K562 (cell line): Measurements from ENCODE around the gene FKBP15. TPM values are rescaled to one million over a fixed set of nuclear protein-coding genes. Genes with fewer than 3 reads are reported as not detected.
A peak's percentile ranks its signal among the peaks of the same experiment; 100 is the strongest.
"Not testable (repeated sequence)": the region's sequence is repeated elsewhere in the genome, so short reads cannot be mapped to it uniquely, and the experiment has no call there.

Source experiments
- ATAC-seq: fragments of 200-7000 bp; cut with Tn5 transposase; 3 replicates; pipeline ENCODE4 v1.9.1; 2020; ENCODE audit warnings: moderate library complexity
- BruUV-seq: library from RNA; stranded (reverse); fragments of 400-500 nt; replicated peaks from 2 replicates; lab custom pipeline; 2021; lab: Mats Ljungman, UMichigan
- CTCF ChIA-PET: fragments of 300-600 bp; formaldehyde crosslinking; extraction: SDS; loops from one replicate; lab custom pipeline; 2021; ENCODE audit warnings: low intra/inter-chr PET ratio; lab: Yijun Ruan, JAX
- POLR2A ChIA-PET: fragments of 300-600, 350-650 bp; sonication (Branson Sonifier 250); formaldehyde crosslinking; extraction: SDS; loops from one replicate; lab custom pipeline; 2021; ENCODE audit warnings: antibody characterized with exemption, inconsistent platforms; lab: Yijun Ruan, JAX
- DNase-seq, 4 experiments: peaks; one replicate each; pipeline versions ENCODE4 v3.0.0 to v3.0.0-alpha.2; 2011 to 2018; ENCODE audit warnings: low spot score in 3 of 4, mixed read lengths in 3 of 4; ENCODE audit errors: extremely low read depth in 1 of 4
- FAIRE-seq: peaks from 2 replicates; lab custom pipeline; 2011; peaks lifted over from hg19 to GRCh38; lab: Jason Lieb, UNC
- H2AFZ ChIP-seq: 2 replicates; pipeline ENCODE4 v1.6.0; 2011; ENCODE audit warnings: low read depth, low read length, control low read depth, inconsistent platforms
- H3K27ac ChIP-seq: fragments of 200-600 bp; 3 replicates; pipeline ENCODE4 v1.8.0; 2011; ENCODE audit warnings: low read depth, mild to moderate bottlenecking, control low read depth, inconsistent platforms, low read length, moderate library complexity, mixed read lengths; ENCODE audit errors: extremely low read depth
- H3K27me3 ChIP-seq, 2 experiments: fragments of 300-600 bp in 1 of 2; 2 replicates in 1 of 2; 3 replicates in 1 of 2; pipeline versions ENCODE4 v1.6.0 to v1.8.0; 2011; ENCODE audit warnings: inconsistent platforms in 2 of 2, low read length in 2 of 2, mild to moderate bottlenecking in 1 of 2, mixed read lengths in 1 of 2, moderate library complexity in 1 of 2; ENCODE audit not compliant: control insufficient read depth in 2 of 2, insufficient read depth in 2 of 2
- H3K36me3 ChIP-seq: fragments of 300-600 bp; 3 replicates; pipeline ENCODE4 v1.8.0; 2011; ENCODE audit warnings: mild to moderate bottlenecking, low read length, inconsistent platforms; ENCODE audit not compliant: control insufficient read depth, insufficient read depth
- H3K4me1 ChIP-seq, 2 experiments: fragments of 200-600 bp in 1 of 2; replicated peaks in 1 of 2; 2 replicates in 1 of 2; 3 replicates in 1 of 2; pipeline versions ENCODE4 v1.5.1 to v1.8.0; 2011; ENCODE audit warnings: inconsistent platforms in 2 of 2, low read length in 2 of 2, mild to moderate bottlenecking in 1 of 2, mixed read lengths in 1 of 2, moderate library complexity in 1 of 2; ENCODE audit not compliant: control insufficient read depth in 2 of 2, insufficient read depth in 2 of 2
- H3K4me2 ChIP-seq: 2 replicates; pipeline ENCODE4 v1.6.1; 2011; ENCODE audit warnings: low read length, control low read depth, inconsistent platforms, mixed read lengths; ENCODE audit not compliant: insufficient read depth
- H3K4me3 ChIP-seq: fragments of 200-600 bp; sonication (generic), shearing (Covaris generic); 2 replicates; pipeline ENCODE4 v1.5.1; 2016; ENCODE audit warnings: control low read depth, inconsistent platforms
- H3K79me2 ChIP-seq: fragments of 200-600 bp; 3 replicates; pipeline ENCODE4 v1.8.0; 2011; ENCODE audit warnings: low read length, inconsistent platforms; ENCODE audit not compliant: control insufficient read depth, insufficient read depth
- H3K9ac ChIP-seq, 2 experiments: 2 replicates each; pipeline versions ENCODE4 v1.6.0 to v1.6.1; 2011; ENCODE audit warnings: low read depth in 2 of 2, low read length in 2 of 2, control low read depth in 1 of 2, inconsistent platforms in 1 of 2, mild to moderate bottlenecking in 1 of 2, mixed read lengths in 1 of 2; ENCODE audit not compliant: insufficient read depth in 1 of 2
- H3K9me1 ChIP-seq: one replicate; pipeline ENCODE4 v1.6.0; 2011; ENCODE audit warnings: inconsistent platforms, mild to moderate bottlenecking, low read length, moderate library complexity; ENCODE audit not compliant: control insufficient read depth, insufficient read depth
- H3K9me3 ChIP-seq: replicated peaks from 2 replicates; pipeline ENCODE4 v1.5.1; 2011; ENCODE audit warnings: low read depth, low read length, inconsistent platforms; ENCODE audit not compliant: control insufficient read depth, insufficient read depth
- H4K20me1 ChIP-seq: replicated peaks from 2 replicates; pipeline ENCODE4 v1.6.1; 2011; ENCODE audit warnings: low read length, inconsistent platforms, mixed read lengths; ENCODE audit not compliant: control insufficient read depth, insufficient read depth
- ASH1L ChIP-seq: fragments of 450-650 bp; IDR thresholded peaks from 2 replicates; pipeline ENCODE4 v1.6.1; 2018; ENCODE audit warnings: borderline replicate concordance, mild to moderate bottlenecking, low read depth; ENCODE audit not compliant: partially characterized antibody
- ELF1 ChIP-seq: fragments of 200-800 bp; sonication (Bioruptor generic); IDR thresholded peaks from 2 replicates; pipeline ENCODE4 v1.6.1; 2016; ENCODE audit warnings: missing genetic modification characterization, missing compliant biosample characterization
- ID3 ChIP-seq, 2 experiments: fragments of 250-450 bp in 1 of 2; fragments of 450-650 bp in 1 of 2; sonication (Bioruptor Pico) in 1 of 2; IDR thresholded peaks; 2 replicates each; pipeline versions ENCODE4 v1.6.1 to v1.8.0; 2016 to 2021; ENCODE audit warnings: mild to moderate bottlenecking in 2 of 2, moderate library complexity in 2 of 2, missing compliant biosample characterization in 1 of 2, missing genetic modification characterization in 1 of 2
- NFRKB ChIP-seq: fragments of 450-650 bp; IDR thresholded peaks from 2 replicates; pipeline ENCODE4 v1.6.1; 2016; ENCODE audit warnings: low read depth
- NR2C1 ChIP-seq, 2 experiments: fragments of 450-650 bp; IDR thresholded peaks; 2 replicates each; pipeline ENCODE4 v1.6.1; 2017; ENCODE audit warnings: mild to moderate bottlenecking in 2 of 2, antibody characterized with exemption in 1 of 2, inconsistent platforms in 1 of 2, missing compliant biosample characterization in 1 of 2, missing genetic modification characterization in 1 of 2
- PATZ1 ChIP-seq: fragments of 250-450 bp; sonication (Bioruptor Pico); IDR thresholded peaks from 2 replicates; pipeline ENCODE4 v1.5.0; 2020; ENCODE audit warnings: mild to moderate bottlenecking, borderline replicate concordance
- ZKSCAN1 ChIP-seq: fragments of 150-350 bp; IDR thresholded peaks from 2 replicates; pipeline ENCODE4 v1.6.1; 2016; ENCODE audit warnings: low read depth, low read length
- WGBS: fragments of 100-300 bp; shearing (Covaris generic); methylation state at CpG from one replicate; pipeline ENCODE4 v1.1.6; 2016; ENCODE audit warnings: low coverage, mixed read lengths; ENCODE audit not compliant: insufficient coverage; ENCODE audit errors: missing lambda C conversion rate; 5-methylcytosine and 5-hydroxymethylcytosine counted together
- in situ Hi-C: fragments of 300-500 bp; cut with MboI; formaldehyde crosslinking; loops from 4 replicates; pipeline ENCODE4 v1.15.0; 2018; ENCODE audit warnings: inconsistent platforms, mixed read lengths
- intact Hi-C: fragments of 100-400 bp; cut with micrococcal nuclease; formaldehyde crosslinking; loops from 2 replicates; pipeline ENCODE4 v1.14.2; 2022
- polyA plus RNA-seq, 8 experiments: library from polyadenylated mRNA; depleted of rRNA in 4 of 8; stranded (reverse) in 5 of 8; unstranded in 3 of 8; fragments of >200 nt; fragmentation: Nextera tagmentation in 2 of 8; fragmentation: Illumina TruSeq in 1 of 8; extraction: Ambion mirVana in 2 of 8; extraction: Trizol in 1 of 8; gene quantifications; 2 replicates each; pipeline versions ENCODE4 v1.2.1 to v1.2.3, GENCODE V29; 2011 to 2014; ENCODE audit warnings: inconsistent platforms in 1 of 8, missing spikeins in 1 of 8
- total RNA-seq, 7 experiments: library from RNA; depleted of rRNA in 6 of 7; stranded (reverse); fragments of >200 nt in 6 of 7; fragmentation: Illumina TruSeq in 2 of 7; extraction: Trizol in 2 of 7; gene quantifications; 2 replicates each; pipeline versions ENCODE4 v1.2.1 to v1.2.3, GENCODE V29; 2011 to 2021; ENCODE audit warnings: low replicate concordance in 1 of 7

FKBP15 gene
- total and polyA plus RNA-seq, 9 of the 15 experiments (the other 6 are each of a cell fraction or from before 2014, with no cell fraction given) = 8.7 to 38.0 (median 18.9) TPM

GRCh38 chr9:113149561-113149960 lies 71.5 kb downstream of the FKBP15 start:
- BruUV-seq = not testable (repeated sequence)

GRCh38 chr9:113148781-113149510 lies 72.1 kb downstream of the FKBP15 start:
- Histone ChIP-seq H3K4me1 (peaks cover 11 to 14% of the 10 kb centered on the region in 2 experiments; a peak in 4 of 5 replicates), H3K36me3 (no peaks in the 10 kb centered on the region), H3K27me3 (peaks cover 13 to 15% of the 10 kb centered on the region in 2 experiments; a peak in 3 of 5 replicates), H3K9me3 (no peaks in the 10 kb centered on the region; the same call in 1 of the 2 replicates), H2AFZ (no peak overlapping the region), H3K79me2 (no peaks in the 10 kb centered on the region), H3K4me3 (no peak overlapping the region), H3K27ac (no peak overlapping the region), H3K9ac (no peak overlapping the region), H3K9me1 (no peaks in the 10 kb centered on the region), H3K4me2 (no peak overlapping the region), H4K20me1 (no peaks in the 10 kb centered on the region)
- intact Hi-C loops = no loop called here
- ChIA-PET POLR2A (no interaction called here), CTCF (no interaction called here)
- ATAC-seq (no peak), FAIRE-seq (no peak), DNase-seq (no peak)
- in situ Hi-C loops = no loop called here
- BruUV-seq = no TSS peak
- WGBS = 42% methylated on average over 8 of the region's 8 CpGs
- no peak for TF ChIP-seq NR2C1 (IDR thresholded peaks at IDR 0.05)
- 0 out of 2 replicates have a peak, but pooled peaks have one; percentile 20 for TF ChIP-seq NR2C1 (tag; IDR thresholded peaks at IDR 0.05)
- no peak for TF ChIP-seq ELF1 (tag)
- TF ChIP-seq ZKSCAN1 = no peak
- TF ChIP-seq NFRKB = no peak
- no peak for TF ChIP-seq PATZ1 (CRISPR knock-in tag)
- TF ChIP-seq ASH1L = no peak

More at GRCh38 chr9:113149561-113149960, 71.5 kb downstream of the FKBP15 start:
- H3K79me2 ChIP-seq; intact Hi-C loops; H3K9ac ChIP-seq; H3K36me3 ChIP-seq; H4K20me1 ChIP-seq; H3K9me1 ChIP-seq; H2AFZ ChIP-seq; H3K4me2 ChIP-seq; ATAC-seq; H3K27ac ChIP-seq; FAIRE-seq; CTCF ChIA-PET; H3K9me3 ChIP-seq; DNase-seq; in situ Hi-C loops; H3K4me3 ChIP-seq; TF ChIP-seq ID3 (CRISPR knock-in tag; IDR thresholded peaks at IDR 0.05): not testable (repeated sequence)
- TF ChIP-seq ID3 (tag; IDR thresholded peaks at IDR 0.05) = peak; percentile 90; the same call in 1 of the 2 replicates
- H3K27me3 ChIP-seq = peaks cover 10 to 15% of the 10 kb centered on the region in 2 experiments; a peak in 3 of 5 replicates
- 55% methylated on average over 9 of the region's 10 CpGs for WGBS
- H3K4me1 ChIP-seq = peaks cover 11 to 14% of the 10 kb centered on the region in 2 experiments; a peak in 4 of 5 replicates
- POLR2A ChIA-PET = interaction anchor here (1.2 kb wide), 2 partner anchors 13 to 72 kb away, joined by 3 read pairs; partner anchors contain the start of genes FKBP15 and SLC31A1
